Choroid plexus epithelial cell (primary cell): ENCODE measurements around the gene CD86.

Experiments
- DNase-seq: peaks from one replicate; pipeline ENCODE4 v3.0.0-alpha.2; 2010; ENCODE audit warnings: low read depth
- H3K4me3 ChIP-seq: 2 replicates; pipeline ENCODE4 v1.5.1; 2011; ENCODE audit warnings: low read depth, mild to moderate bottlenecking, control low read depth, low read length, moderate library complexity
- TF ChIP-seq, protein P1 (sequence below): conservative IDR thresholded peaks from 2 replicates; pipeline ENCODE4 v1.5.1; 2011; ENCODE audit warnings: low read depth, mild to moderate bottlenecking, control low read depth, inconsistent platforms, low read length, moderate library complexity

CD86 gene

DNA sequence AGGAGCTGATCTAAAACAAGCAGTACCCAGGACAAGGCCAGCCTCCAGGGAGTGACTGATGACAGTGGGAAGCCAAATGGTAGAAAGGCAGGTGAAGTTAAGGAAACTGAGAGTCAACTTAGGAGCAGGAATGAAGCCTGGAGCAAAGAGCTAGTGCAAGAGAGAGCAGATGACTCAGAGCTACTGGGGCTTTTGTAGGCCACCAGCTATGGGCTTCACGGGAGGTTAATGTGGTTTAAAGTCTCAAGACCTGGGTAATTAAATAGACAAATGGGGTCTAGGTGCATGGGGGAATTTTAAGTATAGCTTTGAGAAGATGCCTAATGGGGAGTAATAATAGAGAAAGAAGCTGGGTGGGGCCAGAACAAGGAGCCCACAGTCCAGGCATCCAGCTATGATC is 3.1 kb downstream of the CD86 start:
- TF ChIP-seq, protein P1, sequence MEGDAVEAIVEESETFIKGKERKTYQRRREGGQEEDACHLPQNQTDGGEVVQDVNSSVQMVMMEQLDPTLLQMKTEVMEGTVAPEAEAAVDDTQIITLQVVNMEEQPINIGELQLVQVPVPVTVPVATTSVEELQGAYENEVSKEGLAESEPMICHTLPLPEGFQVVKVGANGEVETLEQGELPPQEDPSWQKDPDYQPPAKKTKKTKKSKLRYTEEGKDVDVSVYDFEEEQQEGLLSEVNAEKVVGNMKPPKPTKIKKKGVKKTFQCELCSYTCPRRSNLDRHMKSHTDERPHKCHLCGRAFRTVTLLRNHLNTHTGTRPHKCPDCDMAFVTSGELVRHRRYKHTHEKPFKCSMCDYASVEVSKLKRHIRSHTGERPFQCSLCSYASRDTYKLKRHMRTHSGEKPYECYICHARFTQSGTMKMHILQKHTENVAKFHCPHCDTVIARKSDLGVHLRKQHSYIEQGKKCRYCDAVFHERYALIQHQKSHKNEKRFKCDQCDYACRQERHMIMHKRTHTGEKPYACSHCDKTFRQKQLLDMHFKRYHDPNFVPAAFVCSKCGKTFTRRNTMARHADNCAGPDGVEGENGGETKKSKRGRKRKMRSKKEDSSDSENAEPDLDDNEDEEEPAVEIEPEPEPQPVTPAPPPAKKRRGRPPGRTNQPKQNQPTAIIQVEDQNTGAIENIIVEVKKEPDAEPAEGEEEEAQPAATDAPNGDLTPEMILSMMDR = no peak
- H3K4me3 ChIP-seq = no peak overlapping the region
- DNase-seq = no peak

DNA sequence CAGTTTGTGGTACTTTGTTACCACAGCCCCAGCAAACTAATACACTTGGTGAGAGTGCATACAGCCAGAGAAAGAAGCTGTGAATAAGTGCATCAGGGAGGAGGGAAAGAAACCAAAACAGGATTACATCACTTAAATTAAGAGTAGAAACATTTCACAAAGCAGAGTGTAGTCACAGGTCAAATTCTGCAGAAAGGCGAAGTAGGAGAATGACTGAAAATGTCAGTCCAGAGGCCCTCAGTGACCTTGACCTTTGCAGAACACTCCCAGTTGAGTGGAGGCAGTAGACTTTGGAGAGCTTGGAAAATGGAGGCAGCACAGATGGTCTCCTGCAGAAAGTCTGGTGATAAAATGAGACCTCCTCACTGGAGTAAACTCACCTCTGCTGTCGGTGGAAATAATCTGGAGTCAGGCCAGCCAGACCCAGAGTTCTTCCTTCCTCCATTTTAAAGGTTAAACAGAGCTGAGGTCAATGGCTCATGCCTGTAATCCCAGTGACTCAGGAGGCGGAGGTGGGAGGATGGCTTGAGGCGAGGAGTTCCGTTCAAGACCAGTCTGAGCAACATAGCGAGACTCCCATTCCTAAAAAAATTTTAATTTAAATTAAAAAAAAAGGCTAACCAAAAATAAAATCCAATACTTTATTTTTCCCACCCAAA is 5.0 kb downstream of the CD86 start:
- H3K4me3 ChIP-seq = no peak overlapping the region
- no peak for DNase-seq
- TF ChIP-seq, protein P1 = no peak

DNA sequence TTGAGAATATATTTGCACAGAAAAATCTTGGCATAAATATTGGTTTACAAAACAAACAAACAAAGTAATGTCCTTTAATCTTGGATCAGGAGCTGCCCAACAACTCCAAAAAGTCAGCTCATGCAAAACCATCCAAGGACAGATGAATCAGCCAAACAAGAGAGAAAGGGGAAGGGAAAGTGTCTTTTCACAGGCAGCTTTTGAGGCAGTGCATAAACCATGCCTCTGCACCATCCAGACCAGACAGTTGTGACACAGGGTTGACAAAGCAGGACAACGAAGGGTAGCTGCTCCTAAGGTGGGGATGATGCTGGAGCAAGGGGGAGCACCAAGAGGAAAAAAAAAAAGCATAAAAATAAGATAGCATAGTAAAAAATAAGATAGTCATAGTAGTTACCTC is 8.7 kb downstream of the CD86 start:
- H3K4me3 ChIP-seq = no peak overlapping the region
- TF ChIP-seq, protein P1 = no peak
- DNase-seq = no peak

DNA sequence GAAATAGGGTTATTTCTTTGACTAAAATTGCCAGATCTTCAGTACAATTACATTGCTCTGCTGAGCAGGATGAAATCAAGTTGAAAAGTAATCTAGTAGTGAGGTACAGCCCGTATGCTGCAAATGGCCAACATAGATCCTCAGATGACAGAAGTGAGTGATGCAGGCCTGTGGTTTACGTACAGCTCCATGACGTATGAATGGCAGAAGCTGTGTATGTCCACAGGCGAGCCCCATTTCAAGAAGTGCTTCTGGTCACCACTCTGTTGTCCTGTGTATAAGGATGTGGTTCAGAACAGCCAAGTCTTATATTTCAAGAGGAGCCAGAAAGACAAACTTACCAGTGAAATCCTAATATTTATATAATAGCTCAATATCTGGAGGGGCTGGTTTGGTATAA is 9.2 kb downstream of the CD86 start:
- no peak overlapping the region for H3K4me3 ChIP-seq
- no peak for DNase-seq
- TF ChIP-seq, protein P1 = no peak

DNA sequence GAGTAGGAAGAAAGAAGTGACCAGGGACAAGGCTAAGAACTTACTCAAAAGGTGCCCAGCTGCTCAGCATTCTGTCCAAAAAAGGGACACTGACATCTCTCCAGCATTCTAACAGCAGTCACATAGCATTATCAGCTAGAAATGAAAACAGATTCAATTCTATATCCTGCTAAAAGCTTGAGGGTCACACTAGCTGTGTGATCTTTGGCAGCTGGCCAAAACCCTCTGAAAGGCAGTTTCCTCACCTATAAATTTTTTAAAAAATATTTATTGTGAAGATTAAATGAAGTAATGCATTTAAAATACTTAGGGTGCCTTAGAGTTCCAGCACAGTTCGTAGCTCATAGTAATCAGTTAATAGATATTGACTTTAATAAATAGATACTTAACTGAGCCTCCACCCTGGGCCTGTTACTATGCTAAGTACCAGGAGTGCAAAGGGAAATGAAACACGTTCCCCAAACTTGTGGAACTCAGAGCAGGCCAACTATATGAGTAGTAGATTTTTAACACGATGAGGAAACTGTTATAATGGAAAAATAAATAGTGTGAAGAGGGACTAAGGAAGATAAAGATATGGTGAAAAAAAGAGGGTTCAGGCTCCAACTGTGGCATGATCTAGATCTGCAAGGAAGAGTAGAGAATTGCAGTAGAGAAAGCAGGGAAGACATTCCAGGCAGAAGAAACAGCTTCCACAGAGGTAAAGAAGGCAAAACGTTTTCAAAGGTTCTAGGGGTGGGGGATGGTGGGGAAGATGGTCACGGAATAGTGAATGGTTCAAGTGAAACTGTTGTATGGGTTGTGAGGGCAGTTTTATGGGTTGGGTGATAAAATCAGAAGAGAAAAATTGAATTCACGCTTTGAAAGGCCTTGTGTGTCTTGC is 11.4 kb downstream of the CD86 start:
- DNase-seq = no peak
- TF ChIP-seq, protein P1 = no peak
- no peak overlapping the region for H3K4me3 ChIP-seq

DNA sequence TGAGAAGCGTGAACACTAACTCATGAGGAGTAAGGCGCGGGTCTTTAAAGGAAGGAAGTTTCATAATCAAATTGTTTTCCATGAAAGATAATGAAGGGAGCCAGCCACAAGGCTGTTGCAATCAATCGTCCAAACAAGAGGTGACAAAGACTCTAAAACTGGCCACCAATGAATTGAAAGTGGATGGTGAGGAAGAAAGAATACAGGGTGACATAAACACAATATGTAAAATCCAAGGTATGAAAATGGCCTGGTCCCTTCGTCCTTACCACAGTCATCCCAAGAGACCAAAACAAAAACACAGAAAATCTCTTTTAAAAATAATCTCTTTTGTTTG is 12.0 kb downstream of the CD86 start:
- TF ChIP-seq, protein P1 = no peak
- H3K4me3 ChIP-seq = no peak overlapping the region
- no peak for DNase-seq
